ENCODE data around the gene COL9A3. TPM values are rescaled to one million over a fixed set of nuclear protein-coding genes. Genes with fewer than 3 reads are reported as not detected.
"Not testable (repeated sequence)": the region's sequence is repeated elsewhere in the genome, so short reads cannot be mapped to it uniquely, and the experiment has no call there.

COL9A3 gene
- total RNA-seq, 1 experiment from 2014 or later = 136 TPM

- H3K27ac Mint-ChIP-seq; POLR2A ChIA-PET; ATAC-seq; H3K9me3 Mint-ChIP-seq; H3K27me3 Mint-ChIP-seq (ENCODE audit: low read depth); H3K36me3 Mint-ChIP-seq: not testable (repeated sequence)
- peak; percentile 79 for DNase-seq (ENCODE audit: low spot score)
- Mint-ChIP-seq H3K4me3 (0 out of 2 replicates have a peak overlapping the region, but pooled peaks have one; percentile 50), H3K4me1 (peaks cover 30% of the 10 kb centered on the region)
- TF ChIP-seq SMAD4 (CRISPR knock-in tag; IDR thresholded peaks at IDR 0.05) (0 out of 2 replicates have a peak, but pooled peaks have one; percentile 10), GABPB1 (CRISPR knock-in tag; IDR thresholded peaks at IDR 0.05) (0 out of 2 replicates have a peak, but pooled peaks have one; percentile 15)
- CTCF ChIA-PET = interaction anchor here (0.8 to 2.3 kb wide), 9 partner anchors 21 to 299 kb away, joined by 3 to 8 read pairs (median 4); partner anchors contain the start of gene BHLHE23
Measured at GRCh38 chr20:62873681-62874031, 56.8 kb downstream of the COL9A3 start.

DNA sequence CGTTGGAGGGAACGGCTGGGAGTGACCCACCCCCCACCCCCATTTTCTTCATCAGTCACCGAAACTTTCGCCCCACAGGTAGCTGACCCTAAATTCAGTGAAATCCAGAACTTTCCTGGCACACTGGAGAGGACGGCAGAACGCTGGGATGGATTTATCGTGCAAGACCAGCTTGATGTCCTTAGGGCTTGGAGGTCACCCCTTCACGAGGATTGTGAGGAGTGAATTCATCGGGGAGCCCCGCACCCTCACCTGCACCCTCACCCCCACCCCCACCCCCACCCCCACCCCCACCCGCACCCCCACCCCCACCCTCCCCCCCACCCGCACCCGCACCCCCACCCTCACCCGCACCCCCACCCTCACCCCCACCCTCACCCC lies 58.1 kb downstream of the COL9A3 start:
- Mint-ChIP-seq H3K27me3 (ENCODE audit: low read depth) (no peaks in the 10 kb centered on the region; the same call in 1 of the 2 replicates), H3K36me3 (no peaks in the 10 kb centered on the region), H3K9me3 (no peaks in the 10 kb centered on the region), H3K27ac (peak overlapping the region; percentile 94), H3K4me3 (no peak overlapping the region), H3K4me1 (peaks cover 32% of the 10 kb centered on the region)
- TF ChIP-seq JUN (CRISPR knock-in tag; IDR thresholded peaks at IDR 0.05) = no peak
- TF ChIP-seq, protein P1, sequence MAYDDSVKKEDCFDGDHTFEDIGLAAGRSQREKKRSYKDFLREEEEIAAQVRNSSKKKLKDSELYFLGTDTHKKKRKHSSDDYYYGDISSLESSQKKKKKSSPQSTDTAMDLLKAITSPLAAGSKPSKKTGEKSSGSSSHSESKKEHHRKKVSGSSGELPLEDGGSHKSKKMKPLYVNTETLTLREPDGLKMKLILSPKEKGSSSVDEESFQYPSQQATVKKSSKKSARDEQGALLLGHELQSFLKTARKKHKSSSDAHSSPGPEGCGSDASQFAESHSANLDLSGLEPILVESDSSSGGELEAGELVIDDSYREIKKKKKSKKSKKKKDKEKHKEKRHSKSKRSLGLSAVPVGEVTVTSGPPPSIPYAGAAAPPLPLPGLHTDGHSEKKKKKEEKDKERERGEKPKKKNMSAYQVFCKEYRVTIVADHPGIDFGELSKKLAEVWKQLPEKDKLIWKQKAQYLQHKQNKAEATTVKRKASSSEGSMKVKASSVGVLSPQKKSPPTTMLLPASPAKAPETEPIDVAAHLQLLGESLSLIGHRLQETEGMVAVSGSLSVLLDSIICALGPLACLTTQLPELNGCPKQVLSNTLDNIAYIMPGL (CRISPR knock-in tag; IDR thresholded peaks at IDR 0.05) = no peak
- TF ChIP-seq FOXK1 (CRISPR knock-in tag; IDR thresholded peaks at IDR 0.05) = no peak
- TF ChIP-seq, protein P2, sequence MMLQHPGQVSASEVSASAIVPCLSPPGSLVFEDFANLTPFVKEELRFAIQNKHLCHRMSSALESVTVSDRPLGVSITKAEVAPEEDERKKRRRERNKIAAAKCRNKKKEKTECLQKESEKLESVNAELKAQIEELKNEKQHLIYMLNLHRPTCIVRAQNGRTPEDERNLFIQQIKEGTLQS (CRISPR knock-in tag; conservative IDR thresholded peaks at IDR 0.05) = no peak
- TF ChIP-seq, protein P3, sequence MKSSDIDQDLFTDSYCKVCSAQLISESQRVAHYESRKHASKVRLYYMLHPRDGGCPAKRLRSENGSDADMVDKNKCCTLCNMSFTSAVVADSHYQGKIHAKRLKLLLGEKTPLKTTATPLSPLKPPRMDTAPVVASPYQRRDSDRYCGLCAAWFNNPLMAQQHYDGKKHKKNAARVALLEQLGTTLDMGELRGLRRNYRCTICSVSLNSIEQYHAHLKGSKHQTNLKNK (CRISPR knock-in tag; IDR thresholded peaks at IDR 0.05) = no peak
- no peak for TF ChIP-seq ZSCAN18 (CRISPR knock-in tag; IDR thresholded peaks at IDR 0.05)
- TF ChIP-seq ETV6 (CRISPR knock-in tag; IDR thresholded peaks at IDR 0.05) = no peak
- no peak for TF ChIP-seq EMX1 (CRISPR knock-in tag; IDR thresholded peaks at IDR 0.05)
- TF ChIP-seq MXD4 (CRISPR knock-in tag; IDR thresholded peaks at IDR 0.05; ENCODE audit: borderline replicate concordance) = no peak
- no peak for TF ChIP-seq GABPB1 (CRISPR knock-in tag; IDR thresholded peaks at IDR 0.05)
- no peak for TF ChIP-seq PRDM15 (CRISPR knock-in tag; IDR thresholded peaks at IDR 0.05)
- no peak for TF ChIP-seq CBFB (CRISPR knock-in tag; IDR thresholded peaks at IDR 0.05; ENCODE audit: low read depth)
- TF ChIP-seq NR2C2 (CRISPR knock-in tag; IDR thresholded peaks at IDR 0.05) = no peak
- no peak for TF ChIP-seq ZNF671 (CRISPR knock-in tag; IDR thresholded peaks at IDR 0.05)
- TF ChIP-seq TP53 (CRISPR knock-in tag; IDR thresholded peaks at IDR 0.05) = no peak
- no peak for TF ChIP-seq MYBL2 (CRISPR knock-in tag; IDR thresholded peaks at IDR 0.05)
- TF ChIP-seq, protein P4, sequence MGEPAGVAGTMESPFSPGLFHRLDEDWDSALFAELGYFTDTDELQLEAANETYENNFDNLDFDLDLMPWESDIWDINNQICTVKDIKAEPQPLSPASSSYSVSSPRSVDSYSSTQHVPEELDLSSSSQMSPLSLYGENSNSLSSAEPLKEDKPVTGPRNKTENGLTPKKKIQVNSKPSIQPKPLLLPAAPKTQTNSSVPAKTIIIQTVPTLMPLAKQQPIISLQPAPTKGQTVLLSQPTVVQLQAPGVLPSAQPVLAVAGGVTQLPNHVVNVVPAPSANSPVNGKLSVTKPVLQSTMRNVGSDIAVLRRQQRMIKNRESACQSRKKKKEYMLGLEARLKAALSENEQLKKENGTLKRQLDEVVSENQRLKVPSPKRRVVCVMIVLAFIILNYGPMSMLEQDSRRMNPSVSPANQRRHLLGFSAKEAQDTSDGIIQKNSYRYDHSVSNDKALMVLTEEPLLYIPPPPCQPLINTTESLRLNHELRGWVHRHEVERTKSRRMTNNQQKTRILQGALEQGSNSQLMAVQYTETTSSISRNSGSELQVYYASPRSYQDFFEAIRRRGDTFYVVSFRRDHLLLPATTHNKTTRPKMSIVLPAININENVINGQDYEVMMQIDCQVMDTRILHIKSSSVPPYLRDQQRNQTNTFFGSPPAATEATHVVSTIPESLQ (CRISPR knock-in tag; IDR thresholded peaks at IDR 0.05) = no peak
- TF ChIP-seq, protein P5, sequence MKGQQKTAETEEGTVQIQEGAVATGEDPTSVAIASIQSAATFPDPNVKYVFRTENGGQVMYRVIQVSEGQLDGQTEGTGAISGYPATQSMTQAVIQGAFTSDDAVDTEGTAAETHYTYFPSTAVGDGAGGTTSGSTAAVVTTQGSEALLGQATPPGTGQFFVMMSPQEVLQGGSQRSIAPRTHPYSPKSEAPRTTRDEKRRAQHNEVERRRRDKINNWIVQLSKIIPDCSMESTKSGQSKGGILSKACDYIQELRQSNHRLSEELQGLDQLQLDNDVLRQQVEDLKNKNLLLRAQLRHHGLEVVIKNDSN (CRISPR knock-in tag; IDR thresholded peaks at IDR 0.05) = no peak
- TF ChIP-seq FOXP4 (CRISPR knock-in tag; IDR thresholded peaks at IDR 0.05) = no peak
- no peak for TF ChIP-seq CREM (CRISPR knock-in tag; IDR thresholded peaks at IDR 0.05)
- DNase-seq (ENCODE audit: low spot score) (no peak), ATAC-seq (no peak)
- ChIA-PET CTCF (interaction anchor here (0.6 to 2.5 kb wide), 28 partner anchors 9 to 348 kb away, joined by 3 to 9 read pairs (median 4); partner anchors contain the start of genes BHLHE23, DIDO1, MRGBP and TCFL5), POLR2A (interaction anchor here (0.9 to 1.0 kb wide), 2 partner anchors 13 to 52 kb away, joined by 3 read pairs; partner anchors contain the start of gene TCFL5)

All from WTC11 (cell line).